Activated T-helper 1 cell treated with anti-CD3 and anti-CD28 coated beads, Interleukin-2, amount 50 U/mL, for 16 hours (primary cell): ENCODE results near the gene NFE2L2.
"Not testable (repeated sequence)": the region's sequence is repeated elsewhere in the genome, so short reads cannot be mapped to it uniquely, and the experiment has no call there.

Experiments used
- DNase-seq, 2 donors: peaks; one replicate each; pipeline ENCODE4 v3.0.0-alpha.2; 2020; ENCODE audit warnings: low read depth in 1 of 2, low spot score in 1 of 2

Gene NFE2L2

GRCh38 chr2:177281400-177282180 is 17.1 kb upstream of the NFE2L2 start:
- no peak for DNase-seq

GRCh38 chr2:177279847-177280246 is 15.3 kb upstream of the NFE2L2 start:
- no peak for DNase-seq

GRCh38 chr2:177275743-177276055 is 11.2 kb upstream of the NFE2L2 start:
- DNase-seq, result no peak

GRCh38 chr2:177275040-177275742 is 10.7 kb upstream of the NFE2L2 start:
- DNase-seq, result no peak

- no peak for DNase-seq
Measured at GRCh38 chr2:177273408-177273807, 8.9 kb upstream of the NFE2L2 start.

GRCh38 chr2:177272765-177273164 is 8.2 kb upstream of the NFE2L2 start:
- no peak for DNase-seq

GRCh38 chr2:177271981-177272666 is 7.6 kb upstream of the NFE2L2 start:
- DNase-seq, result no peak

GRCh38 chr2:177270531-177270930 is 6.0 kb upstream of the NFE2L2 start:
- no peak for DNase-seq

GRCh38 chr2:177268901-177269300 is 4.4 kb upstream of the NFE2L2 start:
- DNase-seq, result no peak

- DNase-seq, result no peak
Measured at GRCh38 chr2:177268187-177268871, 3.8 kb upstream of the NFE2L2 start.

GRCh38 chr2:177266955-177267354 is 2.4 kb upstream of the NFE2L2 start:
- DNase-seq, result not testable (repeated sequence)

- DNase-seq, result no peak
Measured at GRCh38 chr2:177265824-177266817, 1.6 kb upstream of the NFE2L2 start.

- no peak for DNase-seq
Measured at GRCh38 chr2:177264209-177264692, 276 bp downstream of the NFE2L2 start.

GRCh38 chr2:177263451-177264208 is 897 bp downstream of the NFE2L2 start:
- peak; percentile 89 to 96 for DNase-seq

GRCh38 chr2:177262958-177263450 is 1.5 kb downstream of the NFE2L2 start:
- DNase-seq, result no peak

GRCh38 chr2:177262092-177262491 is 2.4 kb downstream of the NFE2L2 start:
- DNase-seq, result no peak

GRCh38 chr2:177261116-177262060 is 3.1 kb downstream of the NFE2L2 start:
- no peak for DNase-seq

- no peak for DNase-seq
Measured at GRCh38 chr2:177260379-177260778, 4.1 kb downstream of the NFE2L2 start.
